GM04504 (cell line): ENCODE data around the gene IGFL1.
"Not testable (repeated sequence)": the region's sequence is repeated elsewhere in the genome, so short reads cannot be mapped to it uniquely, and the experiment has no call there.

Source experiments
- DNase-seq: peaks from one replicate; pipeline ENCODE4 v3.0.0-alpha.2; 2012; ENCODE audit warnings: low read depth

Gene IGFL1

DNA sequence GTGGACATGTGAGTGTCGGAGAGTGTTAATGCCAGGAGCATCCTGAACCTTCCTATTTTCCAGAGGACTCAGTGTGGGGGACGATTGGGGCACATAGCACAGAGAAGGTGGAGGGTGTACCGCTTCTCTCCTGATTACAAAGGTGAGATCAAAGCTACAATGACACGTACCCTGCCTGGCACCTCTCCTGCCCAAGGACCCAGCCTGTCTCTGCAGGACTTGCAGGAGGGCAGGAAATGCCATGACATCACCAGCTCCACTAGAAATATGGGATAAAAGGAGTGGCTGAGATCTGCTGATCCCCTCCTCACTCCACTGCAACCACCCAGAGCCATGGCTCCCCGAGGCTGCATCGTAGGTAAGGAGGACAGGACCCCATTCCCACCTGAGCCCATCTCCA is at the start of gene IGFL1:
TSS of gene IGFL1 (plus strand) at position 301 of the 400 bp plus-strand sequence. CDS start at position 334, 33 bp downstream.
- no peak for DNase-seq

GRCh38 chr19:46180701-46181387 is 48.7 kb upstream of the IGFL1 start:
- DNase-seq, result no peak

DNA sequence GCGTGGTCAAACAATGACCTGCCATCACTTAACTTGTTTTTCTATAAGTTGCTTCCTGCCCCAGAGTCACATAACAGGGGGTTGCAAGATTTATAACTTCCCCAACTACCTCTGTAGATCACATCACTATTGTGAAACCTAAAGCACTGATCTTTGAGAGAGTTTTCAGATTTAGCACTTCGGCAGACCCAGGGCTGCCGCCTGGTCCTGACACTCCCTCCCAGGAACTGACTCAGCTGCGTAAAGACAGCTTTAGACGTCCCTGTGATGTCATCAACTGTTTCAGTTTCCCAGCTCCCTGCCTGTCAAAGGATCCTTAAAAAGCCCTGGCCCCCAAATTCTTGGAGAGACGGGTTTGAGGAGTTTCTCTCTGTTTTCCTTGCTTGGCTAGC is 48.2 kb upstream of the IGFL1 start:
- no peak for DNase-seq

DNA sequence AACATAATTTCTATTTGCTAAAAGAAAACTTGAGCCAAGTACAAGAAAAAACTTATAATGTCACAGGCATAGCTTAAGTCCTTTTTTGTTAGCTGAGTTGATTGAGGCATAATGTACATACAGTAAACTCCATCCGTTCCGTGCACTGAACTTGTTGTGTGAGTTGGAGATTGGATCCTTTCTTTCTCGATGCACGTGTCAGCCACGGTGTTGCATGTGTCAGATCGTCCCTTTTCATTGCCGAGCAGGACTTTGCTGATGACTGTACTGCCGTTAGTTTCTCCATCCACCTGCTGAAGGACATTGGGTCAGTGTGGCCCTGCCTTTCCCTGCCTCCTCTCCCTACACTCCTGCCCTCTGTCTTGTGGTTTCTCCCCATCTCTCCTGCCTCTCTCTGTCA is 47.1 kb upstream of the IGFL1 start:
- no peak for DNase-seq

DNA sequence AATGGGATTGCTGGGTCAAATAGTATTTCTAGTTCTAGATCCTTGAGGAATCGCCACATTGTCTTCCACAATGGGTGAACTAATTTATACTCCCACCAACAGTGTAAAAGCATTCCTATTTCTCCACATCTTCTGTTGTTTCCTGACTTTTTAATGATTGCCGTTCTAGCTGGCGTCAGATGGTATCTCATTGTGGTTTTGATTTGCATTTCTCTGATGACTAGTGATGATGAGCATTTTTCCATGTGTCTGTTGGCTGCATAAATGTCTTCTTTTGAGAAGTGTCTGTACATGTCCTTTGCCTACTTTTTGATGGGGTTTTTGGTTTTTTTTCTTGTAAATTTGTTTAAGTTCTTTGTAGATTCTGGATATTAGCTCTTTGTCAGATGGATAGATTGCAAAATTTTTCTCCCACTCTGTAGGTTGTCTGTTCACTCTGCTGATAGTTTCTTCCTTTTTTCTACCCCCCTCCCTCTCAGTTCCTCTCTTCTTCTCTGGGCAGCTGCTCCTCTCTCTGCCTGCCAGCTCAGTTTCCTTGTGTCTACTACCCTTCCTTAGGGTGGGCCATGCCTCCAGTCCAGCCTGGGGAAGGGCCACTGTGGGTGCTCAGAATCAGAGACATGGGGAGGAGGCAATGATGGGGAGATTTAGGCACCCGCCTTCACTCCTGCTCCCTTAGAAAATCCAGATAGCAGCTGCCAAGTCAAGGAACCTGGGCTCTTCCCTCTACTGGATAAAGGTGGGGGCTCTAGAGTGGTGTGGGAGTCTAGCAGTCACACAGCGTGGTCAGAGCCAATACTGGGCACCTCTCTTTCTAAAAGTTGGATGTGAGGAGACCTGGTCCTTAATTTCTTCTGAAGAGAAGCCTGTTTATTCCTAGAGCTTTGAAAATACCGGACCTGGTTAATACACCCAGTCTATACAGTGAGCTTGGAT is 44.5 kb upstream of the IGFL1 start:
- DNase-seq, result peak; percentile 44

- no peak for DNase-seq
Measured at GRCh38 chr19:46186101-46186716, 43.3 kb upstream of the IGFL1 start.

DNA sequence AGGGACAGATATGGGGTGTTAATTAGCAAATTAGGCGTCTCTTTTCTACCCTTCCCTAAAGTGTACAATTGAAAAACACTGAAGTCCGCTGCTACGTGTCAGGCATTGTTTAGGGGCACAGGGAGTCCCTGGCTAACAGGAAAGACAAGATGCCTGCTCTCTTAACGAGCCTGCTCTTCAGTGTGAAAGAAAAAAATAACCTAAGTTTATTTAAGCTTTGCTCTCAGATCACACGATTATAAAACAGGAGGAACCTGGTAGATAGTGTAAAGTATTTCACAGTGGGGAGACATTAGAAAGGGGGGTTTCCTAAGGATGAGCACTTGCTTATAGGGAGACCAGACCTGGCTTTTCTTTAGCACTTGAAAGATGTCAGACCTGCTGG is 42.8 kb upstream of the IGFL1 start:
- DNase-seq, result no peak

DNA sequence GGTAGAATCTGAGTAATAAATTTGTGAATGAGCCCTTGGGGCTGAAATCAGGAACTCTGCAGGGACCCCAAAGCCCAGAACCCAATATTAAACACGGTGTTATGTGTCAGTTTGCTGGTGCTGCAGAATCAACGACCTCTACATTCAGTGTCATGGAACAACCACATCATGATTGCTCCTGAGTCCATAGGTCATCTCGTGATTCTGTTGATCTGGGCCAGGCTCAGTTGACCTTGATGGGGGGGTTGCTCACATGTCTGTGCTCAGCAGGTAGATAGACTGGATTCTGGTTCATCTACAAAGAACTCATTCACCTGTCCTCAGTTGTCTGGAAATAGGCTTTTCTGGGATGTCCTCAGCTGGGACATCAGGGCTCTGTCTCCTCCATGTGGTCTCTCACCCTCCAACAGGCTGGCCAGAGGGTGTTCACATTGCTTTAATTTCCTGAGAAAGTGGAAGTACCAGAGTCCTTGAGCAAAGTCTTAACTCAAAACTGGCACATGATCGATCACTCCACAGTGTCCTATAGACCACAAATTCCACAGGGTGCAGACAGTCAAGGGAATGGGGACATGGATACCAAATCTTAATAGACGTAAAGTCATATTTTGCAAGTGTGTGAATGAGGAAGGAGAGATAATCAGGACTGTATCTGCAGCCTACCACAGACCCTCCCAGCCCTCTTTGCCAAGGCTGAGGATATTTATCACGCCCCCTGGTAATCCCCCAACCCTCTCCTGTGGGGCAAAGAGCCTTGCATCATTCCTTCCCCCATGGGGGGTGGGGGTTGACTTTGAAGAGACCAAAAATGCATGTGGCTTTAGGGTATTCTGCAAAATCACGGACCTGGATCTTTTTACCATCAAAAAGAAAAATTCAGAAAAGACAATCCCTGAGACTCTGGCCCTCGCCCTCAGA is 39.3 kb upstream of the IGFL1 start:
- no peak for DNase-seq

DNA sequence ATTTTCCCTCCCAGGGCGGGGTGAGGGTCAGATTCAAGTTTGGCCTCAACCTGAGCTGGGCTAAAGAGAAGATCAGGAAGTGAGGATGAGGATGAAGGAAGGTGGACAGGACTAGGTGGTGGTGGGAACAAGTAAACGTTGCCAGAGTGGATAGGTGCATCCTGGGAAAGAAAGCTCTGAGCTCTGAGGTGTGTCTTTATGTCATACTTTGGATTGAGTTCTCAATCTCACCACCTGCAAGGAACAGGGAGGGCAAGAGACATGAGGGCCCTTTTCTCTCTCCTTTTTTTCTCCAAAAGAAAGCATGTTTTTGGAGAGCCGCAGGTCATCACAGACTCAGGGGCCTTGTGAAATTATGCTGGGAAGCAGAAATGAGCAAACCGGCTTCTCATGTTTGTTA is 38.2 kb upstream of the IGFL1 start:
- DNase-seq, result no peak

GRCh38 chr19:46191972-46192371 is 37.6 kb upstream of the IGFL1 start:
- no peak for DNase-seq

- DNase-seq, result not testable (repeated sequence)
Measured at GRCh38 chr19:46192626-46192991, 36.9 kb upstream of the IGFL1 start.

DNA sequence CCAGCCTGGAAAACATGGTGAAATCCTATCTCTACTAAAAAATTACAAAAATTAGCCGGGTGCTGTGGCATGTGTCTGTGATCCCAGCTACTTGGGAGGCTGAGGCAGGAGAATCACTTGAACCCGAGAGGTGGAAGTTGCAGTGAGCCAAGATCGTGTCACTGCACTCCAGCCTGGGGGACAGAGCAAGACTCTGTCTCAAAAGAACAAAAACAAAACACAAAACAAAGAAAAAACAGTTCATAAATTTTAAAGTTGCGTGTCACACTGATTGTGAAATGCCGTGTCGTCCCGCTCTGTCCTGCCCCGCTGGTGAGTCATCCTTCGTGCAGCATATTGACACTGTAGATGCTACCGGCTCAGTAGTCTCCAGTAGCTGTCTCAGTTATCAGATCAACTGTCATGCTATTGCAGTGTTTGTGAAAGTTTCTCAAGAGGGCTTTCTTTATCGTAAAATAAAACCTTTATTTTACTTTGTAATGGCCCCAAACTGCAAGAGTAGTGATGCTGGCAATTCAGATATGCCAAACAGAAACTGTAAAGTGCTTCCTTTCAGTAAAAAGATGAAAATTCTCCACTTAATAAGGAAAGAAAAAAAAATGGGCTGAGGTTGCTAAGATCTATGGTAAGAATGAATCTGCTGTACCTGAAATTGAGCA is 36.4 kb upstream of the IGFL1 start:
- DNase-seq, result peak; percentile 64

DNA sequence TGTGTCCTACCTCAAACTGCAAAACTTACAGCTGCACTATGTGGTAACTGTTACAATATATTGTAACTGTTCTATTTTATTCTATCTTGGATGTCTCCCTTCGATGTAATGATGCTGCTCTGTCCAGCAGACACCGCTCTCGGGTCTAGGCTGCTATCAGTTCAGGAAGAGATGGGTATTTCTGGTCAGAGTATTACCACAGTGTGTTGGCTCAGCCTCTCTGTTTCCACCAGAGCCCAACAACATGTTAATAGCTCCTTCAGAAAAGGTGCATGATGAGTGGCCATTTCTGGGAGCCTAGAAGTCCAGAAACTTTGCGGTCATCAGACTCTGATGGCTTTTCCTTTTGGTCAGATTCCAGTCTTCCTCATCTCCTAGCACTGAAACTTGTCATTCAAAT is 35.9 kb upstream of the IGFL1 start:
- DNase-seq, result no peak

GRCh38 chr19:46195104-46195503 is 34.4 kb upstream of the IGFL1 start:
- DNase-seq, result no peak

DNA sequence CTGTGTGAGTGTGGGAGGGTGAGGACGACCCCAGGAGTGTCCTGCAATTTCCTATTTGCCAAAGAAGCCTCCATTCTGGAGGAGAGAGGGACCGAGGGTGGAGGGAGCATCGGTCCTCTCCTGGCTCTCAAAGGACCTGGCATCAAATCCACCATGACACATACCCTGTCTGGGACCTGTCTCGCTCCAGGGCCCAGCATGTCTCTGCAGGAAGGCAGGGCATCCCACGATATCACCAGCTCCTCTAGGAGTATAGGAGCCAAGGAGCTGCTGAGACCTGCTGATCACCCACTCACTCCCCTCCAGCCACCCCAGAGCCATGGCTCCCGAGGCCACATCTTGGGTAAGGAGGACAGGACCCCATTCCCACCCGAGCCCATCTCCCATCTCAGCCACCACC is 33.6 kb upstream of the IGFL1 start:
- DNase-seq, result not testable (repeated sequence)

DNA sequence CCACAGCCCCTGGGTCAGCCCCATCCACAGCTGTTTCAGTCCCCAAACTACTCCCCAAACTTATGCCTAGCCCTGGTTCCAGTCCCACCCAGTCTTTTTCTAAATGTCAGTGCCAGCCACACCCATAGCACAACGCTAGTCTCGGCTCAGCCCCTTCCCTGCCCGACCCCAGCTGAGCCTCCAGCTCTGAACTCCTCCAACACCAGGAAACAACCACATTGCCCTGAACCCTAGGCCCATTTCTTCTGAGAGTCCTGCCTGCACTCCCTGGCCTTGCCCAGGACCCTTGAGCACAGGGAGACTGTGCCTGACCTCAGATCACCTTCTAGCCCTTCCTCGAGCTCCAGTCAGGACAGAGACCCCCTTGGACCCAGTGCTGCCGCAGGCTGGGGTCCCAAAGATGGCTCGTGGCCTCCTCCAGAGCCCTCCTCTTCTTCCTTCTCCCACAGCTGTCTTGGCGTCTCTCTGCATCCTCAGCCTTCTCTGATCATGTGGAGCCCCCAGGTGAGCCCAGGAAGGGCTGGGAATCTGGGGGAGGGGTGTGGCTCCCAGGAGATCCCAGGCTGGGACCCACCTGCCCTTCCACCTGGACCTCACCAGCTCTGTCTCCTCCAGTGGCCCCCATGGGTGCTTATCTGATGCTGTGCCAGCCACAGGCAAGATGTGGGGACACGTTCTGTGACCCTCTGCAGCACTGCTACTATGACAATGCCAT is 33.0 kb upstream of the IGFL1 start:
- no peak for DNase-seq

DNA sequence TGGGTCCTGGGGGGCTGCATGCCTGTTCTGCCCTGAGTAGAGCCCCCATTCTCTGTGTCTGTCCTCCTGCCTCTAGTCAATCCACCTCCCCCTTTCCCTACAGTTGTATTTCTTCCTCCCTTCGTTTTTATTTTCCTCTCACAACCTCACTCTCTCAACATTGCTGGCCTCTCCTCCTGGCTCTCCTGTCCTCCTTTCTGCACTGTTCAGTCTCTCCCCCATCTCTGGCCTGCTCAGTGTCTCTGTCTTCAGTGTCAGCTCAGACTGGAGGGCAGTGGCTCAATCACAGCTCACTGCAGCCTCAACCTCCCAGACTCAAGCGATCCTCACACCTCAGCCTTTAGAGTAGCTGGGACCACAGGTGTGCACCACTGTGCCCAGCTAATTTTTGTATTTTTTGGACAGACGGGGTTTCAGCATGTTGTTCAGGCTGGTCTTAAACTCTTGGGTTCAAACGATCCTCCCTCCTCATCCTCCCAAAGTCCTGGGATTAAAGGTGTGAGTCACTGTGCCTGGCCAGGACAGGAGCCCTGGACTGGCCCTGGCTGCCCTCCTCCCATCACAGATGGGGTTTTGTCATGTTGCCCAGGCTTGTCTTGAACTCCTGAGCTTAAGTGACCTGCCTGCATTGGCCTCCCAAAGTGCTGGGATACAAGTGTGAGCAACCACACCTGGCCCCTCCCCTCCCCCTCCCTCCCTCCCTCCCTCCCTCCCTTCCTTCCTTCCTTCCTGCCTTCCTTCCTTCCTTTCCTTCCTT is 32.0 kb upstream of the IGFL1 start:
- DNase-seq, result no peak

GRCh38 chr19:46198756-46199155 is 30.8 kb upstream of the IGFL1 start:
- DNase-seq, result no peak

- no peak for DNase-seq
Measured at GRCh38 chr19:46201454-46202310, 27.9 kb upstream of the IGFL1 start.
